SK-N-SH treated with all-trans-retinoic acid at 6 μM for 48 hours (cell line): Measurements from ENCODE around the gene TMEM141.
A peak's percentile ranks its signal among the peaks of the same experiment; 100 is the strongest.

Experiments used
- ARNTL ChIP-seq: fragments of 450-650 bp; formaldehyde crosslinking; IDR thresholded peaks from 2 replicates; pipeline ENCODE4 v1.5.0; 2020; ENCODE audit warnings: low read depth, mild to moderate bottlenecking, moderate library complexity, borderline replicate concordance
- BACH2 ChIP-seq: fragments of 250-450 bp; sonication (Bioruptor Pico); IDR thresholded peaks from 2 replicates; pipeline ENCODE4 v1.9.0; 2021; ENCODE audit warnings: mild to moderate bottlenecking, borderline replicate concordance
- CREB5 ChIP-seq: fragments of 250-450 bp; sonication (Bioruptor Pico); IDR thresholded peaks from 2 replicates; pipeline ENCODE4 v1.5.1; 2020; ENCODE audit warnings: low read depth, mild to moderate bottlenecking, moderate library complexity
- OSR1 ChIP-seq: fragments of 250-450 bp; sonication (Bioruptor Pico); IDR thresholded peaks from 2 replicates; pipeline ENCODE4 v1.8.0; 2022; ENCODE audit warnings: moderate library complexity, mild to moderate bottlenecking, inconsistent platforms
- PATZ1 ChIP-seq: fragments of 250-450 bp; sonication (Bioruptor Pico); IDR thresholded peaks from 2 replicates; pipeline ENCODE4 v1.8.0; 2020; ENCODE audit warnings: mild to moderate bottlenecking, moderate library complexity, borderline replicate concordance
- PPARA ChIP-seq: fragments of 250-450 bp; sonication (Bioruptor Pico); IDR thresholded peaks from 2 replicates; pipeline ENCODE4 v1.5.0; 2020; ENCODE audit warnings: mild to moderate bottlenecking, borderline replicate concordance
- RARB ChIP-seq: fragments of 250-450 bp; sonication (Bioruptor Pico); IDR thresholded peaks from 2 replicates; pipeline ENCODE4 v1.8.0; 2021; ENCODE audit warnings: mild to moderate bottlenecking, moderate library complexity
- SNAI2 ChIP-seq: fragments of 250-450 bp; sonication (Bioruptor Pico); IDR thresholded peaks from 2 replicates; pipeline ENCODE4 v1.5.0; 2020; ENCODE audit warnings: mild to moderate bottlenecking, moderate library complexity
- TOX ChIP-seq: fragments of 250-450 bp; sonication (Bioruptor Pico); IDR thresholded peaks from 2 replicates; pipeline ENCODE4 v1.8.0; 2021; ENCODE audit warnings: mild to moderate bottlenecking, moderate library complexity, borderline replicate concordance
- ZFP3 ChIP-seq: fragments of 250-450 bp; sonication (Bioruptor Pico); IDR thresholded peaks from 2 replicates; pipeline ENCODE4 v1.5.0; 2020; ENCODE audit warnings: mild to moderate bottlenecking, moderate library complexity
- ZFP30 ChIP-seq: fragments of 450-650 bp; formaldehyde crosslinking; IDR thresholded peaks from 2 replicates; pipeline ENCODE4 v1.5.0; 2022; ENCODE audit warnings: mild to moderate bottlenecking, moderate library complexity
- ZNF565 ChIP-seq: fragments of 450-650 bp; formaldehyde crosslinking; conservative IDR thresholded peaks from 2 replicates; pipeline ENCODE4 v1.5.0; 2020; ENCODE audit warnings: low read depth, mild to moderate bottlenecking, moderate library complexity
- TF ChIP-seq, protein P1 (sequence below): fragments of 250-450 bp; sonication (Bioruptor Pico); IDR thresholded peaks from 2 replicates; pipeline ENCODE4 v1.8.0; 2021; ENCODE audit warnings: low read depth, mild to moderate bottlenecking, moderate library complexity, borderline replicate concordance

DNA sequence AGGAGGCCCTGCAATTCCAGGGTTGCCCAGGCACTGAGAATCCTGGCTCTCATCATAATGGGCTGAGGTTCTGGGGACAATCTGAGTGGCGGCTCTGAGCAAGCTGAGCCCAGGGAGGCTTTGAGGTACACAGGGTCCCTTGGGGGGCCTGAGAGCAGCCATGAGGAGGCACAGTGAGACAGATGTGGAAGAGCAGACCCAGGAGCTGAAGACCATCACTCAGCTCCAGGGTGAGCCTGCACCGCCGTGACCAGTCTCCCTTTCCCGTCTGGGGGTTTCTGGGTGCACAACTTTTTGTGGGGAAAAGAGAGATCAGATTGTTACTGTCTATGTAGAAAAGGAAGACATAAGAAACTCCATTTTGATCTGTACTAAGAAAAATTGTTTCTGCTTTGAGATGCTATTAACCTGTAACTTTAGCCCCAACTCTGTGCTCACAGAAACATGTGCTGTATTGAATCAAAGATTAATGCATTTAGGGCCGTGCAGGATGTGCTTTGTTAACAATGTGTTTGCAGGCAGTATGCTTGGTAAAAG is 5.2 kb downstream of the TMEM141 start, which contains the start of gene CCDC183:
- TF ChIP-seq ZFP3 = 0 out of 2 replicates have a peak, but pooled peaks have one; percentile 26
- no peak for TF ChIP-seq RARB
- no peak for TF ChIP-seq ZFP30
- no peak for TF ChIP-seq PATZ1 (CRISPR knock-in tag)
- TF ChIP-seq ZNF565 = no peak
- TF ChIP-seq BACH2 (CRISPR knock-in tag) = no peak
- TF ChIP-seq, protein P1, sequence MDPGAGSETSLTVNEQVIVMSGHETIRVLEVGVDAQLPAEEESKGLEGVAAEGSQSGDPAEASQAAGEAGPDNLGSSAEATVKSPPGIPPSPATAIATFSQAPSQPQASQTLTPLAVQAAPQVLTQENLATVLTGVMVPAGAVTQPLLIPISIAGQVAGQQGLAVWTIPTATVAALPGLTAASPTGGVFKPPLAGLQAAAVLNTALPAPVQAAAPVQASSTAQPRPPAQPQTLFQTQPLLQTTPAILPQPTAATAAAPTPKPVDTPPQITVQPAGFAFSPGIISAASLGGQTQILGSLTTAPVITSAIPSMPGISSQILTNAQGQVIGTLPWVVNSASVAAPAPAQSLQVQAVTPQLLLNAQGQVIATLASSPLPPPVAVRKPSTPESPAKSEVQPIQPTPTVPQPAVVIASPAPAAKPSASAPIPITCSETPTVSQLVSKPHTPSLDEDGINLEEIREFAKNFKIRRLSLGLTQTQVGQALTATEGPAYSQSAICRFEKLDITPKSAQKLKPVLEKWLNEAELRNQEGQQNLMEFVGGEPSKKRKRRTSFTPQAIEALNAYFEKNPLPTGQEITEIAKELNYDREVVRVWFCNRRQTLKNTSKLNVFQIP = no peak
- no peak for TF ChIP-seq CREB5 (CRISPR knock-in tag)
- TF ChIP-seq OSR1 (CRISPR knock-in tag) = no peak
- TF ChIP-seq SNAI2 (CRISPR knock-in tag) = no peak
- TF ChIP-seq ARNTL (CRISPR knock-in tag) = no peak
- TF ChIP-seq PPARA (CRISPR knock-in tag) = no peak
- TF ChIP-seq TOX (CRISPR knock-in tag) = no peak
